ENCODE data around the gene LTBP4.

LTBP4 gene

DNA sequence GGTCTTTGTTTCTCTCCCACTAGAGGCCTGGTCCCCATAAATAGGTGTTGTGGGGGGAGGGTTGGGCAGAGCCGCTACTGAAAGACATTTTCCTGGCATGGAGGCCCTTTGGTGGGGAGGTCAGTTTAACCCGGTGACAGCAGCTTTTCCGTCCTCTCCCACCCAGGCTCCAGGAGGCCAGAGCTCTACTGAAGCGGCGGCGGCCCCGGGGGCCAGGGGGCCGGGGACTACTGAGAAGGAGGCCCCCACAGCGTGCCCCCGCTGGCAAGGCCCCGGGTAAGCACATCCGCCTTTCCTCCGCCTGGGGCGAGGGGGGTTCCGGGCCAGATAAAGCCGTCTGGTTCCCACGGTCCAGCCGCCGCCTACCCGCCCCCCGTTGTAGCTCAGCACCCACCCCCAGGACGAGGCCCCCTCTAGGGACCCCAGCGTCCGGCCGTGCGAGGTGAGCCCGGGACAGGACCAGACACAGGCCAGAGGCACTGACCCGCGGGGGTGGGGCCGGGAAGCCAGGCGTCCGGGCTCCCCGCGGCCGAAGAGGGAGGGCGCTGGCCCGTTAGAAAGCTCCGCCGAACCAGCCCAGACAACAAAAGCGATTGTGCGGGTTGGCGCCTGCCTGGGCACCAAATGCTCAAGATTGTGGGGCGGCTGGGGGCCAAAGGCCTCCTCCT is 1.1 kb upstream of the LTBP4 start:
- no peaks in the 10 kb centered on the region for H3K9me3 Mint-ChIP-seq
- H3K4me1 Mint-ChIP-seq, result peaks cover 52% of the 10 kb centered on the region
- H3K27me3 Mint-ChIP-seq, result peaks cover 18% of the 10 kb centered on the region
- peak overlapping the region; percentile 6 for H3K27ac Mint-ChIP-seq
- H3K4me3 Mint-ChIP-seq, result peak overlapping the region; percentile 79
- no peaks in the 10 kb centered on the region for H3K36me3 Mint-ChIP-seq

DNA sequence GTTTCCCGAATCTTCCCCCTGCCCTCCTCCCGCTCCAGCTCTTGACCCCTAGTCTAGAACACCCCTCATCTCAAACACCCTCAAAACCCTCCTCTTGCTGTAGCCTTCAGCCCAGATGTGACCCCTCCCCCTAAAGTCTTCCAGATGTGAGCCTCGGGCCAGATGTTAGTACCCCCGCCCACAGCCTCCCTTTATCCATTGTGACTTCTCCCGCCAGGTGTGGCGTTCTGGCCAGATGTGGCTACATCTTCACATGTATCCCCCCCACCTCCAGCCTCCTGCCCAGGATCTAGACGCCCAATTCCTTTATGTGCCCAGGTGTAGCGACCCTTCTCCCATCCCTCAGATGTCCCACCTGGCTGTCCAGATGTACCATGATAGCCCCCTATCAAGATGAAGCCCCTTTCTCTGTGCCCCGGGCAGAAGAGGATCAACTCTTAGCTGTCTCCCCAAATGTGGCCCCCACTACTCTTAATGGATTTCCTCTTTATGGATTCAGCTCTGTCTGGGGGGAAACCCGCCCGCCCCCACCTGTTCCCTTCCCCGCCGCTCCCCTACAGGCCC is 517 bp upstream of the LTBP4 start:
- Mint-ChIP-seq H3K9me3 (no peaks in the 10 kb centered on the region), H3K36me3 (no peaks in the 10 kb centered on the region), H3K27me3 (peaks cover 18% of the 10 kb centered on the region), H3K27ac (peak overlapping the region; percentile 85), H3K4me3 (peak overlapping the region; percentile 71), H3K4me1 (peaks cover 57% of the 10 kb centered on the region)

DNA sequence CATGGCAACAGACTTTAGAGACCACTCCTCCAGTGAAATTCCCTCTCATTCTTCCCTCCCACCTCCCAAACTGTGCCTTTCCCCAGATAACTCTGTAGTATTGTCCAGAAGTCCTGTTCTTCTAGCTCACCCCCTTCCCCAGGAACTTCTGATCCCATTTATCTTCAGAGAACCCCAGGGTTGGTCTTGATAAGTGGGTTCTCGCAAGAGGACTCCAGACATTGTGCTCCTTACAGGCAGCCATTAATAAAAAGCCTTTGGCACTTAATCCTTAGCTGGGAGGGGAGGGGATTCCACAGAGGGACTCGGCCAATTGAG is 1.9 kb downstream of the LTBP4 start:
- H3K4me3 Mint-ChIP-seq, result peak overlapping the region; percentile 30
- no peak overlapping the region for H3K27ac Mint-ChIP-seq
- peaks cover 10% of the 10 kb centered on the region for H3K27me3 Mint-ChIP-seq
- H3K4me1 Mint-ChIP-seq, result peaks cover 69% of the 10 kb centered on the region
- no peaks in the 10 kb centered on the region for H3K9me3 Mint-ChIP-seq
- H3K36me3 Mint-ChIP-seq, result no peaks in the 10 kb centered on the region

DNA sequence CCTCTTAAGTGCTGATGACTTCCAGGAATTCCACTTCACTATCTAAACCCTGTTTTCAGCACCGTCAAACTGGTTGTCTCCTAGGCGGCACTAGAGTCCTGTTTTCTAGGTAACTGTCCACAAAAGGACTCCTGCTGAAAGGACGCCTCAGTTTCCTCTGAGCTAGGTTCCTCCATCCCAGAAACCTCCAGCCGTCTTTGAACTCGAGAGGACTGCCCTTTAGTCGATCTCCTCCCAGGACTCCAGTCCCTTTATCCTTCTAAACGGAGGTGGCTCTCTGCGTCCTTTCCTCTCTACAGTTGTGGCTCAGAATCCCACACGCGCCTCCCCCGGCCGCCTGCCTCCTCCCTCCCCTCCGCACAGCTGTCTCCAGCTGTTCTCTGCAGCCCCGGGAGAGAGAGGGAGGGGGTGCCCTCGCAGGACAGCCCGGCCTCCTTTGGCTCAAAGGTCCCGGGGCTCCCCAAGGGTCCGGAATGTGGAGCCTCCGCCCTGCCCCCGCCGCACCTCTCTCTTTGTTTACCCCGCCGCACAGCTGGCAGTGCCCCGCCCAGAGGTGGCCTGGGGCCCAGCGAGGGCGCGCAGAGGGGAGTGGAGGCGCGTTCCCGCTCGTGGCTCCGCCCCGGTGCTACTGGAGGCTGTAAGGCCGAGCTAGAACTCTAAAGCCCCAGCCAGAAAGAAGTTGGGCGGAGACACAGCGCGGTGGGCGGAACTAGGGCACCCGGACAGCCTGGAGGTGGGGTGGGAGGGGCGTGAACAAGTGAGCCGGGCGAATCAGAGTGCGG is 2.4 kb downstream of the LTBP4 start:
- peaks cover 71% of the 10 kb centered on the region for H3K4me1 Mint-ChIP-seq
- H3K36me3 Mint-ChIP-seq, result no peaks in the 10 kb centered on the region
- H3K4me3 Mint-ChIP-seq, result peak overlapping the region; percentile 92
- H3K9me3 Mint-ChIP-seq, result no peaks in the 10 kb centered on the region
- peaks cover 10% of the 10 kb centered on the region for H3K27me3 Mint-ChIP-seq
- peak overlapping the region; percentile 93 for H3K27ac Mint-ChIP-seq

DNA sequence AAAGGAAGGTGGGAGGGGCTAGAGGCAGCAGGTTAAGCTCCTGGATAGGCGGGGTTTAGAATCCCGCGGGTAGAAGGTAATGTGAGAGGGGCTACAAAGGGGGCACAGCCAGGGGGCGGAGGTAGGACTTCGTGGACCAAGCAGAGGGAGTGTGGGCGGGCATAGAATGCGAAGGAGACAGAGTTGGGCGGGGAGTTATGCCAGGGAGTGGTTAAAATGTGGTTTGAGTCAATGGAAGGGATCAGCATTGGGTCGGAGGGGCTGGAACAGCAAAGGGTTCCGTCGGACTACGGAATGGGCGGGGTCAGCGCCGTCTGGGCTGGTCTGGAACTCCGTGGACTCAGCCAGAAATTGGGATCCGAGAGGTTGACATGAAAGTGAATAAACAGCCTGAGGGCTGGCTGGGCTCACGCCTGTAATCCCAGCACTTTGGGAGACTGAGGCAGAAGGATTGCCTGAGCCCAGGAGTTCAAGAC is 3.0 kb downstream of the LTBP4 start:
- H3K27me3 Mint-ChIP-seq, result peaks cover 10% of the 10 kb centered on the region

DNA sequence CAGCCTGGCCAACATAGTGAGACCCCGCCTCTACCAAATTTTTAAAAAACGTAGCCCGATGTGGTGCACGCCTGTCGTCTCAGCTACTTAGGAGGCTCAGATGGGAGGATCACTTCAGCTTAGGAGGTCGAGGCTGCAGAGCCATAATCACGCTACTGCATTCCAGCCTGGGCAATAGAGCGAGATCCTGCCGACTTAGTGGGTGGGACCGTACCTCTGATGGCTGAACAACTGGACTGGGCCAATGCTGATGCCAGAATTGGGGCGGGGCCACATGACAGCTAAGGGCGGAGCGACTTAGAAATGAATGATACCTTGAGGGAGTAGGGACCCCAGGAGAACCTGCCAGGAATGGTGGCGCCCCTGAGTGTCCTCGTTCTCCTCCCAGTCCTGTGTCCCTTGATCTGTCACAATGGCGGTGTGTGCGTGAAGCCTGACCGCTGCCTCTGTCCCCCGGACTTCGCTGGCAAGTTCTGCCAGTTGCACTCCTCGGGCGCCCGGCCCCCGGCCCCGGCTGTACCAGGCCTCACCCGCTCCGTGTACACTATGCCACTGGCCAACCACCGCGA is 3.6 kb downstream of the LTBP4 start:
- H3K4me1 Mint-ChIP-seq, result peaks cover 69% of the 10 kb centered on the region
- no peaks in the 10 kb centered on the region for H3K9me3 Mint-ChIP-seq
- no peak overlapping the region for H3K27ac Mint-ChIP-seq
- H3K4me3 Mint-ChIP-seq, result peak overlapping the region; percentile 92
- peaks cover 7% of the 10 kb centered on the region for H3K27me3 Mint-ChIP-seq
- H3K36me3 Mint-ChIP-seq, result no peaks in the 10 kb centered on the region

More for the DNA sequence above, 3.0 kb downstream of the LTBP4 start:
- Mint-ChIP-seq H3K4me3 (peak overlapping the region; percentile 92), H3K36me3 (no peaks in the 10 kb centered on the region), H3K27ac (peak overlapping the region; percentile 93), H3K4me1 (peaks cover 73% of the 10 kb centered on the region), H3K9me3 (no peaks in the 10 kb centered on the region)

DNA sequence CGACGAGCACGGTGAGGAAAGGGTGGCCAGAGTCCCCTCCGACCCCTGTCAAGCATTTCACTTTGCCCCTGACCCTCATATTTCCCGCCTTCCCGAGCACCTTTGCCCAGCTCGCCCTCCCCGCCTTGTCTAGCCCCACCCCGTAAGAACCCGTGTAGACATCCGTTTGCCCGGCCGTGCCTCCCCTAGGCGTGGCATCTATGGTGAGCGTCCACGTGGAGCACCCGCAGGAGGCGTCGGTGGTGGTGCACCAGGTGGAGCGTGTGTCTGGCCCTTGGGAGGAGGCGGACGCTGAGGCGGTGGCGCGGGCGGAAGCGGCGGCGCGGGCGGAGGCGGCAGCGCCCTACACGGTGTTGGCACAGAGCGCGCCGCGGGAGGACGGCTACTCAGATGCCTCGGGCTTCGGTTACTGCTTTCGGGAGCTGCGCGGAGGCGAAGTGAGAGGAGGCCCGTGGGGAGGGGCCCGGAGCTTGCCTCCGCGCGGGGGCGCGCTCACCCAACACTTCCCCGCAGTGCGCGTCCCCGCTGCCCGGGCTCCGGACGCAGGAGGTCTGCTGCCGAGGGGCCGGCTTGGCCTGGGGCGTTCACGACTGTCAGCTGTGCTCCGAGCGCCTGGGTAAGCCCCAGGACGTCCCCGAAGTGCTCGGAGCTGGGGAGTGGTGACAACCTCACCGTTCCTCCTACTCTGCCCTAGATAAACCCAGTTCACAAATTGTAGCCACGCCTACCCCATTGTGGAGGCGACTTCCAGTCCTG is 4.2 kb downstream of the LTBP4 start:
- no peaks in the 10 kb centered on the region for H3K9me3 Mint-ChIP-seq
- peak overlapping the region; percentile 92 for H3K4me3 Mint-ChIP-seq
- no peaks in the 10 kb centered on the region for H3K36me3 Mint-ChIP-seq
- peaks cover 5% of the 10 kb centered on the region for H3K27me3 Mint-ChIP-seq
- H3K4me1 Mint-ChIP-seq, result peaks cover 71% of the 10 kb centered on the region
- peak overlapping the region; percentile 88 for H3K27ac Mint-ChIP-seq

DNA sequence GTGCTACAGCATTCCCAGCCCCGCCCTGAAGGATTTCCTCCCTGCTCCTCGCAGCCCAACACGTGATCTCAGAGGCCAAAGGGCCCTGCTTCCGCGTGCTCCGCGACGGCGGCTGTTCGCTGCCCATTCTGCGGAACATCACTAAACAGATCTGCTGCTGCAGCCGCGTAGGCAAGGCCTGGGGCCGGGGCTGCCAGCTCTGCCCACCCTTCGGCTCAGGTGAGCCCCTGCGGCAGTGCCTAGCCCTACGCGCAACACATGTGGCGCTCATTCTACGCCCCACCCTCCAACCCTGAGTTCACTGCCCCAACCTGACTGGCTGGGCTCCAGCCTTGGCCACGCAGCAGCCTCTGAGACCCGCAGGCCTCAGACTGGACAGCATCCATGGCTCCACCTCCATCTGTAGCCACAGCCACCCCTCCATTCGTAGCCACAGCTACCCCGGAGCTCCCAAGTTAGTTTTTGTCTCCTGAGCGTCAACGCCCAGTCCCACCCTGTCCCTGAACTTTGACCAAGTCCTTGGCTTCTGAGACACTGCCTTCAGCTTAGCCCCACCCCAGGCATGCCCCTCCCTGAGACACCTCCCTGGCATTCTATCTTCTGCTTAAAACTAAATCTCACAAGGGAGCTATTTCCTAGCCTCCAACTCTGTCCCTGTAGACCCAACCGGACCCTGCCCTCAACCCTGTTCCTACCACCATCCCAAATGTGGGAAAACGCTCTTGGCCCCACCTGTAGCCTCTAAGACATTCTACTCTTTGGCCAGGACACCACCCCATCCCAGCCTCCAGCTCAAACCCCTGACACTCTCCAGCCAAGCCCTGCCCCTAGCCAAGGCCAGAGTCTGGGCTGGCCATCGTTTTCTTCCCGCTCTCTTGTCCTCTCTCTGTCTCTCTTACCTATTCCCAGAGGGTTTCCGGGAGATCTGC is 6.4 kb downstream of the LTBP4 start:
- H3K9me3 Mint-ChIP-seq, result no peaks in the 10 kb centered on the region
- no peaks in the 10 kb centered on the region for H3K27me3 Mint-ChIP-seq
- H3K4me1 Mint-ChIP-seq, result peaks cover 76% of the 10 kb centered on the region
- peak overlapping the region; percentile 81 for H3K27ac Mint-ChIP-seq
- peak overlapping the region; percentile 30 for H3K4me3 Mint-ChIP-seq
- H3K36me3 Mint-ChIP-seq, result no peaks in the 10 kb centered on the region

DNA sequence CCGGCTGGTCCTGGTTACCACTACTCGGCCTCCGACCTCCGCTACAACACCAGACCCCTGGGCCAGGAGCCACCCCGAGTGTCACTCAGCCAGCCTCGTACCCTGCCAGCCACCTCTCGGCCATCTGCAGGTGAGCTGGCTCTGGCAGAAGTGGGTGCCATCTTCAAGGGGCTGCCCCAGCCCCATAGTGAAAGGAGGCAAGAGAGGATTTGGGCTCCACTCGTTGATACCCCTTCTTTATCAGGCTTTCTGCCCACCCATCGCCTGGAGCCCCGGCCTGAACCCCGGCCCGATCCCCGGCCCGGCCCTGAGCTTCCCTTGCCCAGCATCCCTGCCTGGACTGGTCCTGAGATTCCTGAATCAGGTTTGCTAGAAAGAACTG is 7.1 kb downstream of the LTBP4 start:
- Mint-ChIP-seq H3K27me3 (no peaks in the 10 kb centered on the region), H3K9me3 (no peaks in the 10 kb centered on the region), H3K4me3 (no peak overlapping the region), H3K36me3 (no peaks in the 10 kb centered on the region), H3K4me1 (peaks cover 73% of the 10 kb centered on the region), H3K27ac (peak overlapping the region; percentile 55)

DNA sequence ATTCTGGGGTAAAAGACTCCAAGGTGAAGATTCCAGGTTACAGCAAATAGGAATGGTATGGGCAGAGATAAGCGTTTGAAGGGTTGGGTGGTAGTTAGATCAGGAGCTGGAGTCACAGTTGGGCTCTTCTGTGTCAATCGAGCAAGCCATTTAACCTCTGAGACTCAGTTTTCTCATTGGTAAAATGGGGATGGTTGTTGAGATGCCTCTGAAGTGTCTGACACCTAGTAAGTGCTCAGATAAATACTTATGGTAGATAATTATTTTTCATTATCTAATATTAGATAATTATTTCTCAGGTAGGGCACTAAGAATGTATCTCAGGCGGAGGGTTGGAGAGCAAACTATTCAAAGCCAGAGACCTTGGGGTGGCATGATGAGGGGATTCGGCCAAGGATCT is 7.8 kb downstream of the LTBP4 start:
- Mint-ChIP-seq H3K27me3 (no peaks in the 10 kb centered on the region), H3K4me1 (peaks cover 74% of the 10 kb centered on the region), H3K9me3 (no peaks in the 10 kb centered on the region), H3K27ac (peak overlapping the region; percentile 98), H3K4me3 (peak overlapping the region; percentile 94), H3K36me3 (no peaks in the 10 kb centered on the region)

DNA sequence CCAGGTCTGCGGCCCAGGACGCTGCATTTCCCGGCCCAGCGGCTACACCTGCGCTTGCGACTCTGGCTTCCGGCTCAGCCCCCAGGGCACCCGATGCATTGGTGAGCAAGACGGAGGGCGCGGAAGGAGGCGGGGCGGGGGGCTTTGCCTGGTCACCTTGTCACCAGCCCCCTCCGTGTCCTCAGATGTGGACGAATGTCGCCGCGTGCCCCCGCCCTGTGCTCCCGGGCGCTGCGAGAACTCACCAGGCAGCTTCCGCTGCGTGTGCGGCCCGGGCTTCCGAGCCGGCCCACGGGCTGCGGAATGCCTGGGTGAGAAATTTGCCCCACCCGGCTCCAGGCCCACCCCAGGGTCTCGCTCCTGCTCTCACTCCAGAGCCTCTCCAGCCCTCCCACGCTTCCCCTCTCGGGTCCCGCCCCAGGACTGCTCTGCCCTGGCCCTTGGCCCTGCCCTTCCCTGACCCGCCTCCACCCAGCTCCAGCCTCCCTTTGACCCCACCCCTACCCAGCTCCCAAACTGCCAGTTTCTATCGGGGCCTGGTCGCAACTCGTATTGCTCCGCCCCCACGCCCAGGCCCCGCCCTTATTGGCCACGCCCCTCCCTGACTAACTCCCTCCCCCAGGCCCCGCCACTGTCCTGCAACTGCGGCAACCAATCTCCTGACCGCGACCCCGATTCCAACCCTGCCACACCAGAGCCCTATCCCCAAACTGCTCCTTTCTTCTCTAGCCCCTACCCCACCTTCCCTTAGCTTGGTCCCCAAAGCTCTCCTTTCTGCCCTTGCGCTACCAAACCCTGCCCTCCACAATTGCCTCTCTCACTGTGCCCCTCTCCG is 8.6 kb downstream of the LTBP4 start:
- H3K27me3 Mint-ChIP-seq, result no peaks in the 10 kb centered on the region
- no peaks in the 10 kb centered on the region for H3K9me3 Mint-ChIP-seq
- H3K4me3 Mint-ChIP-seq, result peak overlapping the region; percentile 94
- peaks cover 1% of the 10 kb centered on the region for H3K36me3 Mint-ChIP-seq
- peak overlapping the region; percentile 98 for H3K27ac Mint-ChIP-seq
- H3K4me1 Mint-ChIP-seq, result peaks cover 69% of the 10 kb centered on the region

DNA sequence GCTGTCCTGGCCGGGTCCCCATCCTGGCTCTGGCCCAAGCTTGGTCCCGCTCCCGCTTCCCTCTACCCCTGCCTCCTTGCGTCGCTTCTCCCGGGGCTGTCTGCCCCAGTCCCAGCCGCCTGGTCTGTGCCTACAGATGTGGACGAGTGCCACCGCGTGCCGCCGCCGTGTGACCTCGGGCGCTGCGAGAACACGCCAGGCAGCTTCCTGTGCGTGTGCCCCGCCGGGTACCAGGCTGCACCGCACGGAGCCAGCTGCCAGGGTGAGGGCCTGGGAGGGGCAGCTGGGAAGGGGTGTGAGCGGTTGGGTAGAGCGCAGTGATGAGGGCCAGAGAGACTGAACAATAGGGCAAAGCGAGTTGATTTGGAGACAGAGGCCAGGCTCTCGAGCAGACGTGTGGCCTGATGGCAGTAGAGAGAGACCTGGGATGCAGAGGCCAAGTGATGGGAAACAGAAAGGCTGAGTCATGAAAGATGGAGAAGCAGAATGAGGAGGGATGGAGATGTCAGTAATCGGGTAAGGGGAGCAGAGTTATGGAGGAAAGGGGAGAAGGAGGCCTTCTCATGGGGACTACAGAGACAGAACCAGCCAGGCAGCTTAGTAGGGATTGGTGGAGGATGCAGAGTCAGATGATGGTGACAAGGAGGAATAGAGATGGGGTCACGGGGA is 9.4 kb downstream of the LTBP4 start:
- H3K27me3 Mint-ChIP-seq, result no peaks in the 10 kb centered on the region
- peak overlapping the region; percentile 94 for H3K4me3 Mint-ChIP-seq
- H3K4me1 Mint-ChIP-seq, result peaks cover 69% of the 10 kb centered on the region
- H3K9me3 Mint-ChIP-seq, result no peaks in the 10 kb centered on the region
- peaks cover 3% of the 10 kb centered on the region for H3K36me3 Mint-ChIP-seq
- H3K27ac Mint-ChIP-seq, result peak overlapping the region; percentile 98

DNA sequence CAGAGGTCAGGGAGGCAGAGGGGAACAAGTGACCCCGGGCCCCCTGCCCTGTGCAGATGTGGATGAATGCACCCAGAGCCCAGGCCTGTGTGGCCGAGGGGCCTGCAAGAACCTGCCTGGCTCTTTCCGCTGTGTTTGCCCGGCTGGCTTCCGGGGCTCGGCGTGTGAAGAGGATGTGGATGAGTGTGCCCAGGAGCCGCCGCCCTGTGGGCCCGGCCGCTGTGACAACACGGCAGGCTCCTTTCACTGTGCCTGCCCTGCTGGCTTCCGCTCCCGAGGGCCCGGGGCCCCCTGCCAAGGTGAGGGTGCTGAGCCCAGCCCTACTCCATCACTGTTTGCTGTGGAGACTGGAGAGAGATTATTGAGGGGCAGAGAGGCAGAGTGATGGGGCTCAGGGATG is 9.9 kb downstream of the LTBP4 start:
- Mint-ChIP-seq H3K4me1 (peaks cover 69% of the 10 kb centered on the region), H3K27ac (peak overlapping the region; percentile 98), H3K9me3 (no peaks in the 10 kb centered on the region), H3K36me3 (peaks cover 7% of the 10 kb centered on the region), H3K4me3 (peak overlapping the region; percentile 94), H3K27me3 (no peaks in the 10 kb centered on the region)
